Vagina (tissue), 2 donors: Measurements from ENCODE around the gene BAHCC1. TPM values are rescaled to one million over a fixed set of nuclear protein-coding genes. Genes with fewer than 3 reads are reported as not detected.

Experiments
- DNase-seq, 2 donors: peaks; one replicate each; pipeline ENCODE4 v3.0.0-alpha.2; 2017; ENCODE audit errors: extremely low spot score in 2 of 2
- H3K27ac ChIP-seq: fragments of 200-600 bp; sonication (generic); one replicate; pipeline ENCODE4 v1.5.1; 2019
- H3K27me3 ChIP-seq: fragments of 200-600 bp; sonication (generic); one replicate; pipeline ENCODE4 v1.5.1; 2019
- H3K36me3 ChIP-seq, 2 donors: fragments of 200-600 bp; sonication (generic); one replicate each; pipeline ENCODE4 v1.5.1; 2017 to 2019
- H3K4me1 ChIP-seq: fragments of 200-600 bp; sonication (generic); one replicate; pipeline ENCODE4 v1.5.1; 2019
- H3K4me3 ChIP-seq, 2 donors: fragments of 200-600 bp; sonication (generic); 1 replicate in 1 of 2; 2 replicates in 1 of 2; pipeline ENCODE4 v1.5.1; 2016 to 2019
- H3K9me3 ChIP-seq: fragments of 200-600 bp; sonication (generic); one replicate; pipeline ENCODE4 v1.5.1; 2019
- POLR2A ChIP-seq, 2 donors: fragments of 450-650 bp; IDR thresholded peaks; one replicate each; pipeline ENCODE4 v1.6.1; 2017; ENCODE audit warnings: antibody characterized with exemption in 2 of 2, mild to moderate bottlenecking in 2 of 2, moderate library complexity in 2 of 2
- POLR2AphosphoS5 ChIP-seq, 2 donors: sonication (generic); formaldehyde crosslinking; IDR thresholded peaks; one replicate each; pipeline ENCODE4 v1.9.0; 2017; ENCODE audit warnings: antibody characterized with exemption in 2 of 2, mild to moderate bottlenecking in 2 of 2, low read depth in 1 of 2; ENCODE audit not compliant: insufficient read depth in 1 of 2
- intact Hi-C: fragments of 100-400 bp; cut with DNase I; formaldehyde crosslinking; loops from one replicate; pipeline ENCODE4 v1.15.1; 2023
- total RNA-seq: library from RNA; depleted of rRNA; stranded (reverse); fragments of >200 nt; gene quantifications from one replicate; pipeline ENCODE4 v1.2.3, GENCODE V29; 2016
- TF ChIP-seq, protein P1 (sequence below), 3 experiments: fragments of 450-650 bp in 2 of 3; fragments of 200-600 bp in 1 of 3; sonication (generic) in 1 of 3; IDR thresholded peaks; one replicate each; pipeline ENCODE4 v1.5.1; 2017 to 2019; ENCODE audit warnings: antibody characterized with exemption in 3 of 3, mild to moderate bottlenecking in 2 of 3, moderate library complexity in 2 of 3

Gene BAHCC1
- total RNA-seq, 1 donor from 2014 or later: 9.1 TPM

- Histone ChIP-seq H3K27ac (no peak overlapping the region), H3K4me3 (no peak overlapping the region), H3K9me3 (no peaks in the 10 kb centered on the region), H3K4me1 (peaks cover 52% of the 10 kb centered on the region), H3K27me3 (no peaks in the 10 kb centered on the region), H3K36me3 (no peaks in the 10 kb centered on the region)
- intact Hi-C loops: no loop called here
- no peak for DNase-seq
- TF ChIP-seq, protein P1, sequence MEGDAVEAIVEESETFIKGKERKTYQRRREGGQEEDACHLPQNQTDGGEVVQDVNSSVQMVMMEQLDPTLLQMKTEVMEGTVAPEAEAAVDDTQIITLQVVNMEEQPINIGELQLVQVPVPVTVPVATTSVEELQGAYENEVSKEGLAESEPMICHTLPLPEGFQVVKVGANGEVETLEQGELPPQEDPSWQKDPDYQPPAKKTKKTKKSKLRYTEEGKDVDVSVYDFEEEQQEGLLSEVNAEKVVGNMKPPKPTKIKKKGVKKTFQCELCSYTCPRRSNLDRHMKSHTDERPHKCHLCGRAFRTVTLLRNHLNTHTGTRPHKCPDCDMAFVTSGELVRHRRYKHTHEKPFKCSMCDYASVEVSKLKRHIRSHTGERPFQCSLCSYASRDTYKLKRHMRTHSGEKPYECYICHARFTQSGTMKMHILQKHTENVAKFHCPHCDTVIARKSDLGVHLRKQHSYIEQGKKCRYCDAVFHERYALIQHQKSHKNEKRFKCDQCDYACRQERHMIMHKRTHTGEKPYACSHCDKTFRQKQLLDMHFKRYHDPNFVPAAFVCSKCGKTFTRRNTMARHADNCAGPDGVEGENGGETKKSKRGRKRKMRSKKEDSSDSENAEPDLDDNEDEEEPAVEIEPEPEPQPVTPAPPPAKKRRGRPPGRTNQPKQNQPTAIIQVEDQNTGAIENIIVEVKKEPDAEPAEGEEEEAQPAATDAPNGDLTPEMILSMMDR (IDR thresholded peaks at IDR 0.05): no peak
- TF ChIP-seq POLR2AphosphoS5 (IDR thresholded peaks at IDR 0.05; ENCODE audit: insufficient read depth in 1 of 2, low read depth in 1 of 2): no peak
- no peak for TF ChIP-seq POLR2A (IDR thresholded peaks at IDR 0.05)
Measured at GRCh38 chr17:81427173-81428120, 32.2 kb downstream of the BAHCC1 start.

- no peak for DNase-seq
- Histone ChIP-seq H3K9me3 (no peaks in the 10 kb centered on the region), H3K36me3 (no peaks in the 10 kb centered on the region), H3K4me3 (no peak overlapping the region), H3K27ac (no peak overlapping the region), H3K27me3 (no peaks in the 10 kb centered on the region), H3K4me1 (peaks cover 46% of the 10 kb centered on the region)
- intact Hi-C loops: no loop called here
- TF ChIP-seq, protein P1 (IDR thresholded peaks at IDR 0.05): no peak
- TF ChIP-seq POLR2AphosphoS5 (IDR thresholded peaks at IDR 0.05; ENCODE audit: insufficient read depth in 1 of 2, low read depth in 1 of 2) (no peak), POLR2A (IDR thresholded peaks at IDR 0.05) (no peak)
Measured at GRCh38 chr17:81428121-81428515, 32.9 kb downstream of the BAHCC1 start.

- H3K4me3 ChIP-seq: no peak overlapping the region
- DNase-seq: no peak
- TF ChIP-seq, protein P1 (IDR thresholded peaks at IDR 0.05): no peak
- TF ChIP-seq POLR2AphosphoS5 (IDR thresholded peaks at IDR 0.05; ENCODE audit: insufficient read depth in 1 of 2, low read depth in 1 of 2) (no peak), POLR2A (IDR thresholded peaks at IDR 0.05) (no peak)
- H3K27me3 ChIP-seq: no peaks in the 10 kb centered on the region
- intact Hi-C loops: no loop called here
- H3K4me1 ChIP-seq: peaks cover 42% of the 10 kb centered on the region
- no peak overlapping the region for H3K27ac ChIP-seq
- H3K36me3 ChIP-seq: no peaks in the 10 kb centered on the region
- H3K9me3 ChIP-seq: no peaks in the 10 kb centered on the region
Measured at GRCh38 chr17:81428516-81428915, 33.3 kb downstream of the BAHCC1 start.

DNA sequence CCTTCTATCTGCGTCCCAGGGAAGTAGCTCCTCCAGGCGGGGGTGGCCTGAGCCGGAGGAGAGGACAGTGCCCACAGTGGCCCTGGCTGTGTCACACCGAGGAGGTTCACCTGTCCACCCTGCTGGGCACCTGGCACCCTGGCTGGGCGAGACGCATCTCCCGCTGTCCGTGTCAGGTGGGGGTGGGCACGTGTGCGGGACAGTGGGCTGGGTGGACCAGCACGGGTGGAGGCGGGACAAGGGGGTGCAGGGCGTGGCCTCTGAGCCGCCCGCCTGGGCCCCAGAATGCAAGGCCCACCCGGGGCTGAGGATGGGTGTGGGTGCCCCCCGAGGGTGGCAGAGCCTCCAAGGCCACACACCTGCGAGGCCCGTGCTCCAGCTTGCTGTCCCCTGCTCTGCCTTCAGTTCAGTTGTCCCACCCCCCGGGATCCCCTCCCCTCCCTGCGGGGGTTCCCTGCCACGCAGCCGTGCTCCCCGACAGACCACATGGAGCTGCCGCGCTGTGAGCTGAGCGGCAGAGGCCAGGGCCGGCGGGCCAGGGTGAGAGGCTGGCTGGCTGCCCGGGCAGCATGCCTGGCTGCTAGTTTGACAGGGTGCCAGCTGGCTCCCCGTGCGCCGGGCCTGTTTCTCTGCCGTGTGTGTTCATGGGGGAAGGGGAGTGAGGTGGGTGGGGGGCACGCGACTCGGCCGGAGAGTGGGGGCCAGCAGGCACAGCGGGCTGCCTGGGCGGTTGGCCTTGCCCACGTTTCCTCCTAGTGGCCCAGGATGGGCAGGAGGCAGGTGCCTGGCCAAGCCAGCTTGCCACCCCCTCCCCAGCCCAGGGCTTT lies 33.9 kb downstream of the BAHCC1 start:
- Histone ChIP-seq H3K4me1 (peaks cover 35% of the 10 kb centered on the region), H3K4me3 (peak overlapping the region; percentile 3 to 26), H3K36me3 (no peaks in the 10 kb centered on the region), H3K27ac (no peak overlapping the region), H3K27me3 (no peaks in the 10 kb centered on the region), H3K9me3 (no peaks in the 10 kb centered on the region)
- intact Hi-C loops: no loop called here
- no peak for DNase-seq
- TF ChIP-seq POLR2AphosphoS5 (IDR thresholded peaks at IDR 0.05; ENCODE audit: insufficient read depth in 1 of 2, low read depth in 1 of 2) (peak in 1 of 2 donors; percentile 53), POLR2A (IDR thresholded peaks at IDR 0.05) (no peak)
- TF ChIP-seq, protein P1 (IDR thresholded peaks at IDR 0.05): no peak
